Measurements from ENCODE around the gene PCBD1.

- TF ChIP-seq CTCF (IDR thresholded peaks at IDR 0.05) (no peak), POLR2A (IDR thresholded peaks at IDR 0.05) (no peak)
Observed at GRCh38 chr10:70833601-70834000, 54.8 kb downstream of the PCBD1 start.
